CD4-positive, alpha-beta T cell (primary cell): ENCODE data around the gene TSPAN12. TPM values are rescaled to one million over a fixed set of nuclear protein-coding genes. Genes with fewer than 3 reads are reported as not detected.

Source experiments
- ATAC-seq: fragments of 200-7000 bp; cut with Tn5 transposase; one replicate; pipeline ENCODE4 v1.10.0; 2022; ENCODE audit warnings: mild to moderate bottlenecking; ENCODE audit not compliant: poor library complexity
- CTCF ChIA-PET: fragments of 350-600 bp; sonication (Branson Sonifier 250); formaldehyde crosslinking; loops from one replicate; lab custom pipeline; 2021; ENCODE audit warnings: antibody characterized with exemption, inconsistent platforms; lab: Charles Lee
- POLR2A ChIA-PET: fragments of 350-600 bp; sonication (Branson Sonifier 250); formaldehyde crosslinking; loops from one replicate; lab custom pipeline; 2021; ENCODE audit warnings: antibody characterized with exemption, inconsistent platforms; lab: Charles Lee
- DNase-seq, 14 experiments: peaks; one replicate each; pipeline ENCODE4 v3.0.0-alpha.2; 2013 to 2020; ENCODE audit warnings: mixed read lengths in 2 of 14
- H3K27ac ChIP-seq, 2 donors: one replicate each; pipeline versions ENCODE4 v1.5.1 to v1.7.0; 2013; ENCODE audit warnings: low read length in 2 of 2, low read depth in 1 of 2, mild to moderate bottlenecking in 1 of 2
- H3K27me3 ChIP-seq, 2 experiments: 1 replicate in 1 of 2; 2 replicates in 1 of 2; pipeline versions ENCODE4 v1.6.1 to v1.7.0; 2013; ENCODE audit warnings: low read length in 2 of 2, control low read depth in 1 of 2, mild to moderate bottlenecking in 1 of 2, moderate library complexity in 1 of 2; ENCODE audit not compliant: insufficient read depth in 2 of 2, control insufficient read depth in 1 of 2
- H3K36me3 ChIP-seq: one replicate; pipeline ENCODE4 v1.6.1; 2013; ENCODE audit warnings: low read length, control low read depth; ENCODE audit not compliant: insufficient read depth
- H3K4me1 ChIP-seq: one replicate; pipeline ENCODE4 v1.6.1; 2013; ENCODE audit warnings: low read length, control low read depth; ENCODE audit not compliant: insufficient read depth
- H3K4me3 ChIP-seq: one replicate; pipeline ENCODE4 v1.5.1; 2013; ENCODE audit warnings: mild to moderate bottlenecking, low read length, moderate library complexity
- H3K9me3 ChIP-seq, 2 experiments: 1 replicate in 1 of 2; 2 replicates in 1 of 2; pipeline versions ENCODE4 v1.6.1 to v1.7.0; 2013; ENCODE audit warnings: low read length in 2 of 2, mild to moderate bottlenecking in 2 of 2, control low read depth in 1 of 2, moderate library complexity in 1 of 2; ENCODE audit not compliant: control insufficient read depth in 1 of 2, insufficient read depth in 1 of 2
- H3K27ac Mint-ChIP-seq: one replicate; pipeline ENCODE4 v1.8.0; 2020; ENCODE audit warnings: mixed read lengths
- H3K27me3 Mint-ChIP-seq: one replicate; pipeline ENCODE4 v1.8.0; 2021; ENCODE audit warnings: mixed read lengths
- H3K36me3 Mint-ChIP-seq: one replicate; pipeline ENCODE4 v1.8.0; 2021; ENCODE audit warnings: low read depth, mixed read lengths
- H3K4me1 Mint-ChIP-seq: one replicate; pipeline ENCODE4 v1.8.0; 2021; ENCODE audit warnings: low read depth, mixed read lengths
- H3K4me3 Mint-ChIP-seq: one replicate; pipeline ENCODE4 v1.8.0; 2020; ENCODE audit warnings: mild to moderate bottlenecking, mixed read lengths
- H3K9me3 Mint-ChIP-seq: one replicate; pipeline ENCODE4 v1.8.0; 2020; ENCODE audit warnings: mixed read lengths
- intact Hi-C, 2 experiments: fragments of 100-400 bp; cut with DNase I in 1 of 2; cut with micrococcal nuclease in 1 of 2; formaldehyde crosslinking; loops; one replicate each; pipeline versions ENCODE4 v1.15.1 to v1.9.0; 2023 to 2025; cut with DNase I, micrococcal nuclease
- total RNA-seq, 174 experiments: library from RNA in 2 of 174; stranded (reverse) in 2 of 174; gene quantifications; one replicate each; pipeline ENCODE4 v1.2.3 and lab custom pipeline; 2021 to 2026
- TF ChIP-seq, protein P1 (sequence below): fragments of 200-600 bp; IDR thresholded peaks from one replicate; pipeline ENCODE4 v1.8.0; 2022; ENCODE audit warnings: antibody characterized with exemption, mild to moderate bottlenecking

TSPAN12 gene
- total RNA-seq, 2 experiments from 2014 or later: not detected

DNA sequence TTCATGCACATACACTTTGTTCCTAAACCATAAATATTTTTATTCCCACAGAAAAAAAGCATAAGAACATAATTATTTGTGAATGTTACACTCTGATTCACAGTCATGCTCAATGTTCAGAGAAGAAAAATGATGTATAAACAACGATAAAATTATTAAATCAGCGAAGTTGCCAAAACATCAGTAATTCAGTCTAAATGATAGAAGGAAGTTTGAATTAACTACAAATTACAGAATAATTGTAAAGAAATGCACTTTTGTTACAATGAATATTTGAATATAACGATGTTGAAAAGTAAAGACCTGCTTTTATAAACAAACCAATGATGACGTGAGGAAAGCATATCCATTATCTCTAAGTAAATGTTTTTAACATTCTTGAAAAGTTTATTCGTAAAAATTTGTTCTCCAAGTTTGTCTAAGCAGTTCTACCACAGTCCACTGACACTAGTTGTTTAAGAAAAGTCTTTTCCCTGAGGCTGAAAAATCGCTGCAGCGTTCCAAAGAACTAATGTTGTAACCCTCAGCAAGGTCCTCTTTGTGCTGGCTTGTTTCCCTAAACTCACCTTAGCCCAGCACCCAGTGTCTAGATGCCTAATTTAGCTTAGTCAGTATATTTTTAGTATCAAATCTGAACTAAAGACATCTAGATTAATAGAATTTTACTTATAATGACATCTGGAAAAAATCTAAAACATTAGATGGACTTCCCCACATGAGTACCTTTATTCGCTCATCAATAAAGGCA is 30.4 kb downstream of the TSPAN12 start:
- DNase-seq (no peak), ATAC-seq (no peak)
- POLR2A ChIA-PET: no interaction called here
- Mint-ChIP-seq H3K4me3 (no peak overlapping the region), H3K9me3 (no peaks in the 10 kb centered on the region), H3K27ac (no peak overlapping the region), H3K36me3 (no peaks in the 10 kb centered on the region), H3K4me1 (no peaks in the 10 kb centered on the region), H3K27me3 (peaks cover 18% of the 10 kb centered on the region)
- no peak overlapping the region for H3K27ac ChIP-seq
- H3K36me3 ChIP-seq: no peaks in the 10 kb centered on the region
- no peaks in the 10 kb centered on the region for H3K4me1 ChIP-seq
- H3K27me3 ChIP-seq: peaks cover 0 to 5% of the 10 kb centered on the region in 2 experiments
- H3K4me3 ChIP-seq: no peak overlapping the region
- no peaks in the 10 kb centered on the region for H3K9me3 ChIP-seq
- intact Hi-C loops: no loop called here
- CTCF ChIA-PET: no interaction called here
- TF ChIP-seq, protein P1, sequence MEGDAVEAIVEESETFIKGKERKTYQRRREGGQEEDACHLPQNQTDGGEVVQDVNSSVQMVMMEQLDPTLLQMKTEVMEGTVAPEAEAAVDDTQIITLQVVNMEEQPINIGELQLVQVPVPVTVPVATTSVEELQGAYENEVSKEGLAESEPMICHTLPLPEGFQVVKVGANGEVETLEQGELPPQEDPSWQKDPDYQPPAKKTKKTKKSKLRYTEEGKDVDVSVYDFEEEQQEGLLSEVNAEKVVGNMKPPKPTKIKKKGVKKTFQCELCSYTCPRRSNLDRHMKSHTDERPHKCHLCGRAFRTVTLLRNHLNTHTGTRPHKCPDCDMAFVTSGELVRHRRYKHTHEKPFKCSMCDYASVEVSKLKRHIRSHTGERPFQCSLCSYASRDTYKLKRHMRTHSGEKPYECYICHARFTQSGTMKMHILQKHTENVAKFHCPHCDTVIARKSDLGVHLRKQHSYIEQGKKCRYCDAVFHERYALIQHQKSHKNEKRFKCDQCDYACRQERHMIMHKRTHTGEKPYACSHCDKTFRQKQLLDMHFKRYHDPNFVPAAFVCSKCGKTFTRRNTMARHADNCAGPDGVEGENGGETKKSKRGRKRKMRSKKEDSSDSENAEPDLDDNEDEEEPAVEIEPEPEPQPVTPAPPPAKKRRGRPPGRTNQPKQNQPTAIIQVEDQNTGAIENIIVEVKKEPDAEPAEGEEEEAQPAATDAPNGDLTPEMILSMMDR: no peak

DNA sequence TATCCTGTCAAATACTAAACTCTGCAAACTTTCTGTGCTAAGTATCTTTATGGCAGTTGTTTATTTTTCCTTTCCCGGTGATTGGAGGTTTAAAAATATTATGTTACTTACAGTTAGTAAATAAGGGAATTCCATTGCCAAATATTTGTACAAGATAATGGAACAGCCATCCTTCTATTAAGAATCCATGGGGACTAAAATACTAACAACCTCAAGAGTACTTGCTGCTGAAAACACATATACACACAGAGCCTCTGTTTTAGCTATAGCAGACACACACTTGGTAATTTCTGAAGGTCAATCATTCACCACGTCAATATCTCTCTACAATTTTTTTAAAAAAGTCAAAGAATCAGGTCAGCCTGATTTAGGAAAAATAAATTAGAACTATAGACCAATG is 32.4 kb downstream of the TSPAN12 start:
- TF ChIP-seq, protein P1: no peak
- Histone ChIP-seq H3K4me3 (no peak overlapping the region), H3K36me3 (no peaks in the 10 kb centered on the region), H3K27ac (no peak overlapping the region), H3K4me1 (no peaks in the 10 kb centered on the region), H3K9me3 (no peaks in the 10 kb centered on the region), H3K27me3 (peaks cover 2 to 12% of the 10 kb centered on the region in 2 experiments)
- ChIA-PET CTCF (interaction anchor here (1.0 kb wide), 1 partner anchor 19 kb away, joined by 3 read pairs; no protein-coding TSS in a partner anchor), POLR2A (no interaction called here)
- H3K27ac Mint-ChIP-seq: no peak overlapping the region
- H3K4me3 Mint-ChIP-seq: no peak overlapping the region
- intact Hi-C loops: no loop called here
- H3K4me1 Mint-ChIP-seq: no peaks in the 10 kb centered on the region
- H3K9me3 Mint-ChIP-seq: no peaks in the 10 kb centered on the region
- DNase-seq (no peak), ATAC-seq (no peak)
- no peaks in the 10 kb centered on the region for H3K36me3 Mint-ChIP-seq
- peaks cover 33% of the 10 kb centered on the region for H3K27me3 Mint-ChIP-seq

DNA sequence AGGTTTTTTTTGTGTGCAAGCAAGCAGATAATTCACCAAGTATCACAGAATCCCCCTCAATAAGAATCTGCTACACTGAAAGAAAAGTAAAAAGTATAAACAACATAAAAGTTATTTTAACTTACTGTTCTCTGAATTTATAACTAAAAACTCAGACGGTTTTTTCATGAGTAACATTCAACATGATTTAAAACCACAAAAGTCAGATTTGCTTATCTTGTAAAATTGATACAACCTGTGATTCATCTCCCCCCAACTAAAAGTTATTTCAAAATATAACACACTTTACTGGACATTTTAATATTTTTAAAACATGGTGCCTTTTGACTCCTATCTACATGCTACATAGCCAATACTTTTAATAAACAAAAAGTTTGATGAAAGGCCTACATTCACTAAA is 32.8 kb downstream of the TSPAN12 start:
- Mint-ChIP-seq H3K4me1 (no peaks in the 10 kb centered on the region), H3K27me3 (peaks cover 37% of the 10 kb centered on the region), H3K36me3 (no peaks in the 10 kb centered on the region), H3K4me3 (no peak overlapping the region), H3K27ac (no peak overlapping the region), H3K9me3 (no peaks in the 10 kb centered on the region)
- TF ChIP-seq, protein P1: no peak
- no peak for DNase-seq
- ChIA-PET POLR2A (no interaction called here), CTCF (interaction anchor here (1.0 kb wide), 1 partner anchor 18 kb away, joined by 3 read pairs; no protein-coding TSS in a partner anchor)
- Histone ChIP-seq H3K27ac (no peak overlapping the region), H3K4me3 (no peak overlapping the region), H3K4me1 (no peaks in the 10 kb centered on the region), H3K27me3 (peaks cover 2 to 12% of the 10 kb centered on the region in 2 experiments), H3K9me3 (no peaks in the 10 kb centered on the region), H3K36me3 (no peaks in the 10 kb centered on the region)
- intact Hi-C loops: no loop called here
- ATAC-seq: no peak
